Chondrocyte (in vitro differentiated cells): Measurements from ENCODE around the gene N4BP2L1. TPM values are rescaled to one million over a fixed set of nuclear protein-coding genes. Genes with fewer than 3 reads are reported as not detected.
A peak's percentile ranks its signal among the peaks of the same experiment; 100 is the strongest.

ENCODE experiments used
- DNase-seq: peaks from one replicate; pipeline ENCODE4 v3.0.0; 2021; ENCODE audit warnings: mixed read lengths, low spot score
- H3K27ac Mint-ChIP-seq: one replicate; pipeline ENCODE4 v1.8.0; 2021; ENCODE audit warnings: mild to moderate bottlenecking, moderate library complexity, mixed read lengths; ENCODE audit not compliant: unreplicated experiment
- H3K27me3 Mint-ChIP-seq: 2 replicates; pipeline ENCODE4 v1.8.0; 2021; ENCODE audit warnings: low read depth, mixed read lengths
- H3K36me3 Mint-ChIP-seq: 2 replicates; pipeline ENCODE4 v1.8.0; 2021; ENCODE audit warnings: low read depth, mixed read lengths
- H3K4me1 Mint-ChIP-seq: 2 replicates; pipeline ENCODE4 v1.8.0; 2021; ENCODE audit warnings: low read depth, mild to moderate bottlenecking, mixed read lengths
- H3K4me3 Mint-ChIP-seq: one replicate; pipeline ENCODE4 v1.8.0; 2021; ENCODE audit warnings: mild to moderate bottlenecking, moderate library complexity, mixed read lengths; ENCODE audit not compliant: unreplicated experiment
- H3K9me3 Mint-ChIP-seq: 2 replicates; pipeline ENCODE4 v1.8.0; 2021; ENCODE audit warnings: low read depth, mixed read lengths
- total RNA-seq: library from RNA; stranded (reverse); gene quantifications from 3 replicates; pipeline ENCODE4 v1.2.1, GENCODE V29; 2021
- TF ChIP-seq, protein P1 (sequence below): fragments of 200-600 bp; sonication (generic); IDR thresholded peaks from 2 replicates; pipeline ENCODE4 v1.5.0; 2021; ENCODE audit warnings: antibody characterized with exemption, mild to moderate bottlenecking, moderate library complexity

The N4BP2L1 gene
- total RNA-seq, 1 donor from 2014 or later: 3.3 TPM

DNA sequence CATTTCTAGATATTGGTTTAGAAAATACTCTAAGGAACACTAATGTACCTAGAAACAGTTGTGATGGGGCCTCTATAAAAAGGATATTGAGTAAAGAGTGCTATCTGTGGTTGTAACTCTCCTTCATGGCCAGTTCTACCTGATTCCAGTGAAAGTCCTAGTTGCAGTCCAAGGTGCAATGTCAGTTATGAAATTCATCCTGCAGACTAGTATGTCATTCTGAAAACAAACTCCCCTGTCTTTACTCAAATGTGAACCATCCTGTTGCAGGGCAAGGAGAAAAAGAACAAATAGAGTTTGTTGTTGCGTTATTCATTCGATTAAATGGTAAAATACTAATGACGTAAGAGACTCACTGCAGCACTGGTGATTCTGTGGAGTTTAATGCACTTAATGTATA, 18.3 kb upstream of the N4BP2L1 start:
- no peak for DNase-seq
- TF ChIP-seq, protein P1, sequence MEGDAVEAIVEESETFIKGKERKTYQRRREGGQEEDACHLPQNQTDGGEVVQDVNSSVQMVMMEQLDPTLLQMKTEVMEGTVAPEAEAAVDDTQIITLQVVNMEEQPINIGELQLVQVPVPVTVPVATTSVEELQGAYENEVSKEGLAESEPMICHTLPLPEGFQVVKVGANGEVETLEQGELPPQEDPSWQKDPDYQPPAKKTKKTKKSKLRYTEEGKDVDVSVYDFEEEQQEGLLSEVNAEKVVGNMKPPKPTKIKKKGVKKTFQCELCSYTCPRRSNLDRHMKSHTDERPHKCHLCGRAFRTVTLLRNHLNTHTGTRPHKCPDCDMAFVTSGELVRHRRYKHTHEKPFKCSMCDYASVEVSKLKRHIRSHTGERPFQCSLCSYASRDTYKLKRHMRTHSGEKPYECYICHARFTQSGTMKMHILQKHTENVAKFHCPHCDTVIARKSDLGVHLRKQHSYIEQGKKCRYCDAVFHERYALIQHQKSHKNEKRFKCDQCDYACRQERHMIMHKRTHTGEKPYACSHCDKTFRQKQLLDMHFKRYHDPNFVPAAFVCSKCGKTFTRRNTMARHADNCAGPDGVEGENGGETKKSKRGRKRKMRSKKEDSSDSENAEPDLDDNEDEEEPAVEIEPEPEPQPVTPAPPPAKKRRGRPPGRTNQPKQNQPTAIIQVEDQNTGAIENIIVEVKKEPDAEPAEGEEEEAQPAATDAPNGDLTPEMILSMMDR: no peak
- no peak overlapping the region for H3K27ac Mint-ChIP-seq
- no peaks in the 10 kb centered on the region for H3K27me3 Mint-ChIP-seq
- peaks cover 7% of the 10 kb centered on the region for H3K4me1 Mint-ChIP-seq
- H3K36me3 Mint-ChIP-seq: peaks cover 15% of the 10 kb centered on the region
- no peak overlapping the region for H3K4me3 Mint-ChIP-seq
- no peaks in the 10 kb centered on the region for H3K9me3 Mint-ChIP-seq

DNA sequence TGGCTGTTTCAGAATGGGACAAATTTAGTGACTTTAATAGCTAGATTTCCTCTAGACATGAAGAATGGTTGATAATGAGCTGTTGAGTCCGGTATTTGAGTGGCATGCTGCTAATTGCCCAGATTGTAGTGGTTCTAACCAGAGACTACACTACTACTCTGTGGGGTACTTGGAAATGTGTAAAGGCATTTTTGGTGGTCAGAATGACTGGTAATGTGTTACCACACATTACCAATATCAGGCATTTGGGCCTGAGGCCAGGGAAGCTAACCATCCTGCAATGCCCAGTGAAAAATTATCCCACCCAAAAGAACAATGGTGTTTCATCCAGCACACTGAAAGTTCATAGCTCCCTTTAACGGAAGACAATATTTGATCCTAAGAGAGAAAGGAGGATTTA, 17.5 kb upstream of the N4BP2L1 start:
- no peaks in the 10 kb centered on the region for H3K27me3 Mint-ChIP-seq
- H3K36me3 Mint-ChIP-seq: peaks cover 12% of the 10 kb centered on the region
- H3K9me3 Mint-ChIP-seq: no peaks in the 10 kb centered on the region
- TF ChIP-seq, protein P1: no peak
- no peak for DNase-seq
- peaks cover 7% of the 10 kb centered on the region for H3K4me1 Mint-ChIP-seq
- no peak overlapping the region for H3K27ac Mint-ChIP-seq
- no peak overlapping the region for H3K4me3 Mint-ChIP-seq

DNA sequence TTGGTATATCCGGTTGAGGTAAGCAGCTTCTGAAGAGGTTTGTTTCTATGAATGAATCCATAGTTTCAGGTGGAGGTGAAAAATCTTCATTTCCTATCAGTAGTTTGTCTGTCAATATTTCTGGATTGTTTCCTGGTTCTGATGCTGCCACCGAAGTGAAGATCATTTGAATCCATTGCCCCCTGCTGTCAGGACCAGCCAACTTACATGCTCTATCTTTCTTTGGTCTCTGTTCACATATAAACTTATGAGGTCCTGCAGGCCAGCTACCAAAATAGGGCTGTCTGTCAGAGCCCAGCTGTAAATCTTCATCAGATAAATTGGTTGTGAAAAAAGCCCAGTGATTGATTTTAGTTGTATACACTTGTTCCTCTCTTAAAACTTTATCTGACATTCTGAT, 15.2 kb upstream of the N4BP2L1 start:
- Mint-ChIP-seq H3K4me3 (no peak overlapping the region), H3K4me1 (peaks cover 17% of the 10 kb centered on the region), H3K9me3 (no peaks in the 10 kb centered on the region), H3K27me3 (no peaks in the 10 kb centered on the region), H3K36me3 (peaks cover 15% of the 10 kb centered on the region), H3K27ac (no peak overlapping the region)
- no peak for DNase-seq
- TF ChIP-seq, protein P1: peak; percentile 57

DNA sequence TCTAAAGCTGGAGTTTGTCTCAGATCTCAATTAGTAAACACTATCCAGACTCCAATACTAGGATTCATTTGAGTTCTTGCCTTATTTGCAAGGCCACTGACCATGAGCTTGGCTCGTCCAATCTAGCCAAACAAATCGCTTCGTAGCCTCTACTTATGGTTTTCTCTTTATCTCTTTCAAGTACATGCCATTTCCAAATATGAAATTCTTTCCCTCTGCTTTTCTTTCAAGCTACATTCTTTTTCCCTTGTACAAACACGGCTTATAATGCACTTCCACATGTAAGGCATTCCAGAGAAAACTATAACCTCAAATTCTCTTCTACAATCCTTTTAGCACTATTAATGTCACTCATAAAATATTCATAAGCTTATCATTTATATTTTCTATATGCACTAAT, 10.9 kb upstream of the N4BP2L1 start:
- H3K36me3 Mint-ChIP-seq: peaks cover 23% of the 10 kb centered on the region
- no peaks in the 10 kb centered on the region for H3K9me3 Mint-ChIP-seq
- peak overlapping the region; percentile 19 for H3K27ac Mint-ChIP-seq
- H3K27me3 Mint-ChIP-seq: no peaks in the 10 kb centered on the region
- TF ChIP-seq, protein P1: no peak
- no peak for DNase-seq
- H3K4me3 Mint-ChIP-seq: no peak overlapping the region
- H3K4me1 Mint-ChIP-seq: peaks cover 17% of the 10 kb centered on the region

DNA sequence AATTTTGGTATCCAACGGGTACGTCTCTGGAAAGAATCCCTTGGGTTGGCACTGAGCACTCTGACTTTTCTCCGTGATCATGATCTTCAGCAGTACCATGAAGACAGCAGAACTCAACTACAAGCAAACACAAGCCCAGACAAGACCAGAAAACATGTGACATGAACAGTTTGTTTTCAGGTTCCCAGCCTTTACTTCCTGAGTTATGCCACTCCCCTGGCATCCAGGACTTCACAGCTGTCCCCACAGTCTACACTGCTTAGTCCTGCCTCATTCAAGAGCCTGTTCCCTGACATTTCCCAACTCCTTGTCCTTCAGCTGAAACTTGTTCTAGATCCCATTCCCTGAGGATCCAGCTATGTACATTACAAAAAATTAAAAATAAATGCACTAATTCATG, 4.9 kb upstream of the N4BP2L1 start:
- Mint-ChIP-seq H3K9me3 (no peaks in the 10 kb centered on the region), H3K27me3 (no peaks in the 10 kb centered on the region), H3K4me3 (no peak overlapping the region), H3K36me3 (peaks cover 23% of the 10 kb centered on the region), H3K27ac (no peak overlapping the region), H3K4me1 (peaks cover 9% of the 10 kb centered on the region)
- TF ChIP-seq, protein P1: no peak
- no peak for DNase-seq
